ENCODE measurements around the gene PRPH2. TPM values are rescaled to one million over a fixed set of nuclear protein-coding genes. Genes with fewer than 3 reads are reported as not detected.

Gene PRPH2, protein sequence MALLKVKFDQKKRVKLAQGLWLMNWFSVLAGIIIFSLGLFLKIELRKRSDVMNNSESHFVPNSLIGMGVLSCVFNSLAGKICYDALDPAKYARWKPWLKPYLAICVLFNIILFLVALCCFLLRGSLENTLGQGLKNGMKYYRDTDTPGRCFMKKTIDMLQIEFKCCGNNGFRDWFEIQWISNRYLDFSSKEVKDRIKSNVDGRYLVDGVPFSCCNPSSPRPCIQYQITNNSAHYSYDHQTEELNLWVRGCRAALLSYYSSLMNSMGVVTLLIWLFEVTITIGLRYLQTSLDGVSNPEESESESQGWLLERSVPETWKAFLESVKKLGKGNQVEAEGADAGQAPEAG
- total RNA-seq (2014; rRNA removed): 2.1 and 2.6 TPM in 2 replicates
- polyA plus RNA-seq (2012): 3.4 TPM

GRCh38 chr6:42722497-42722896 lies at the start of gene PRPH2:
TSS of gene PRPH2 (minus strand) at chr6:42722597. CDS start at chr6:42722334, 263 bp downstream.
- no peak for DNase-seq (ENCODE audit: low read depth)

GRCh38 chr6:42771741-42772100 lies 49.3 kb upstream of the PRPH2 start:
- DNase-seq (ENCODE audit: low read depth): no peak

GRCh38 chr6:42769836-42770235 lies 47.4 kb upstream of the PRPH2 start:
- no peak for DNase-seq (ENCODE audit: low read depth)

GRCh38 chr6:42769051-42769450 lies 46.7 kb upstream of the PRPH2 start:
- no peak for DNase-seq (ENCODE audit: low read depth)

DNA sequence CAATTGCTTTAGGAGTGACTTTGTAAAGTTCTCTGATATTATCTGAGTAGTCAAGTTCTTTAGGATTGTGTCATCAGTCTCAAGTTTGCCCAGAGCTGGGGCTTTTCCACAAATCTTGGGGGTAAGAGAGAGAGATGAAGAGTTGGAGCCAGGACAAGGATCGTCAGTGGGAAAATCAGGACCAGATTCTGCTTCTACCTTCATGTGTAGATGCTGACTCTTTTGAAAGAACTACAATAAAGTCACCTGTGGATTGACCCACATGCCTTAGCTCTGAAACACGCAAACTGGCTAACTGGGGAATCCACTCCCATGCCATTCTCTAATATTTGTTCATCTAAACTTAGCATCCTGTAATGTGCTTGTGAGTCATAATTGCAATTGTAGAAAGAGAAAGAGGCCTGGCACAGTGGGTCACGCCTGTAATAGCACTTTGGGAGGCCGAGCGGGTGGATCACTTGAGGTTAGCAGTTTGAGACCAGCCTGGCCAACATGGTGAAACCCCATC lies 43.8 kb upstream of the PRPH2 start:
- DNase-seq (ENCODE audit: low read depth): peak; percentile 76

GRCh38 chr6:42764911-42765648 lies 42.7 kb upstream of the PRPH2 start:
- DNase-seq (ENCODE audit: low read depth): no peak

DNA sequence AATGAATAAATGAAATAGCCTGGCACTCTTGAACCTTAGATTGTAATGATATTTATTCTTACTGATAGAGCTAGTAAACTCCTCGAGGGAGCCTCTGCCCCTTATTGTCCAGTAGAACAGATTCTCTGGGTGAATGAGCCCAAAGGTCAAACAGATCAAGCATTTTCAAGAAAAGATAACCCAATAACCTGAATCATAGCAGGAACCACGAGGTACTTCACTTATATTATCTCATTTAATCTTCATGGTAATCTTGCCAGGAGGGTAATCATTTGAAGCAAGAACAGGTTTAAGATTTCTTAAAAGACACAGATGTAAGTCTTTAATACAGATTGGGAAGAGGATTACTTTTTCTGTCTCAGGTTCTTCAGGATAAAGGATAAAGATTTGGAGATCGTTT lies 40.6 kb upstream of the PRPH2 start:
- no peak for DNase-seq (ENCODE audit: low read depth)

DNA sequence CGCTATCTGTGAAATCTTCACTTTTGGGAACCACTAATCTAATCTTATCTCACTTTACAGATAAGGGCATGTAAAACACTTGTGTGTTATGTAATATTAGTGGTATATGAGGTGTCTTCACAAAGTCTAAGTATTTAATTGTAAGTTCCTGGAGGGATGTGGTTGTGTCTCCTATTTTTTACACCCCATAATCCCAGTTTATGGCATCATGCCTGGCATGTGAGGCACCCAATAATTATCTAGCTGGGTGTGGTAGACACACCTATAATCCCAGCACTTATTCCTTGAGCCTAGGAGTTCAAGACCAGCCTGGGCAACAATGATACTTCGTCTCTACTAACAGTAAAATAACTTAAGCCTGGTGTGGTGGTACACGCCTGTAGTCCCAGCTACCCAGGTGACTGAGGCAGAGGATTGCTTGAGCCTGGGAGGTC lies 40.0 kb upstream of the PRPH2 start:
- no peak for DNase-seq (ENCODE audit: low read depth)

- no peak for DNase-seq (ENCODE audit: low read depth)
These were observed 39.1 kb upstream of the PRPH2 start for GRCh38 chr6:42761287-42762067.

- DNase-seq (ENCODE audit: low read depth): no peak
These were observed 36.5 kb upstream of the PRPH2 start for GRCh38 chr6:42758756-42759430.

DNA sequence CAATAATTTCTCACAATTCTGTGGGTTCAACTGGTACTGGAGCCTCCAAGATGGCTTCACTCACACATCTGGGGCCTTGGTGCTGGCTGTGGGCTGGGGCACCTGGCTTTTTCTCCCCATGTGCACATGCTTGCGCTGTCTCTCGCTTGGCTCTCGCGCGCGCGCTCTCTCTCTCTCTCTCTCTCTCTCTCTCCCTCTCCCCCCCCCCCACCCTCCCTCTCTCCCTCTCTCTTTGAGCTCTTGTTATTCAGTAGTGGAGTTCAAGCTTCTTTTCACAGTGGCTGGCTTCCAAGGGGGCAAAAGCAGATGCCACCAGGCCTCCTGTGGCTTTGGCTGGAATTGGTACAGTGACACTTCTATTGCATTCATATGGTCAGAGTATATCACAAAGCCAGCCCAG lies 34.3 kb upstream of the PRPH2 start:
- DNase-seq (ENCODE audit: low read depth): no peak

- no peak for DNase-seq (ENCODE audit: low read depth)
These were observed 32.4 kb upstream of the PRPH2 start for GRCh38 chr6:42754759-42755158.

GRCh38 chr6:42751055-42751454 lies 28.7 kb upstream of the PRPH2 start:
- DNase-seq (ENCODE audit: low read depth): no peak

DNA sequence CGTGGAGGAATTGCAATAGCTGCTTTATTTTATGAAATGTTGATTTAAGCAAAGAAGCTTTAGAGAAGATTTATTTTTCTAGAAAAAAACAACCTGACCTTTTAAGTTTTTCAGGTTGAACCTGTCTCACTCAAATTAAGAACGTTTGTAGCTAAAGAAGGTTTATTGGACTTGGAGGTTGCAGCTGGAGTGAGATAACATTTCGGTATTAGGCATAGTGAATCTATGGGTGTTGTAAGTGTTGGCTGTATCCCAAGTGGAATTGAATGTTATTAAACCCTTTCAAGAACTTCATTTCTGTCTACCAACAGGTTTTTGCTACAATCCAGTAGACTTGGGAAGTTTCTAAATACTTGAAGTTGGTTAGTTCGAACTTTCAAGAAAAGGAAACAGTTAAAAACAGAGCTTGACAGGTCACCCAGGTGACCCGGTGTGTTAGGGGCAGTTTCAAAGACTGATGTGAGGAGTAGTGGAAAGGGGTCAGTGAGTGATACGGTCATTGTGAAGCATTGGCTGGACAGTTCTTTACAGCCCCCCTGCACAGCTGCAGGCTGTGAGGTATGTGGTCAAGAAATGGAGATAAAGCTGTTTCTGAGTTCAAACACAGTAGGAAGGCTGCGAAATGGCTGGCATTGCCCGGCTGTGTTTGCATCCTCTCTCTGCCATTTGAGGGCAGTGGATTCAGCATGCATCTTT lies 26.0 kb upstream of the PRPH2 start:
- DNase-seq (ENCODE audit: low read depth): no peak

DNA sequence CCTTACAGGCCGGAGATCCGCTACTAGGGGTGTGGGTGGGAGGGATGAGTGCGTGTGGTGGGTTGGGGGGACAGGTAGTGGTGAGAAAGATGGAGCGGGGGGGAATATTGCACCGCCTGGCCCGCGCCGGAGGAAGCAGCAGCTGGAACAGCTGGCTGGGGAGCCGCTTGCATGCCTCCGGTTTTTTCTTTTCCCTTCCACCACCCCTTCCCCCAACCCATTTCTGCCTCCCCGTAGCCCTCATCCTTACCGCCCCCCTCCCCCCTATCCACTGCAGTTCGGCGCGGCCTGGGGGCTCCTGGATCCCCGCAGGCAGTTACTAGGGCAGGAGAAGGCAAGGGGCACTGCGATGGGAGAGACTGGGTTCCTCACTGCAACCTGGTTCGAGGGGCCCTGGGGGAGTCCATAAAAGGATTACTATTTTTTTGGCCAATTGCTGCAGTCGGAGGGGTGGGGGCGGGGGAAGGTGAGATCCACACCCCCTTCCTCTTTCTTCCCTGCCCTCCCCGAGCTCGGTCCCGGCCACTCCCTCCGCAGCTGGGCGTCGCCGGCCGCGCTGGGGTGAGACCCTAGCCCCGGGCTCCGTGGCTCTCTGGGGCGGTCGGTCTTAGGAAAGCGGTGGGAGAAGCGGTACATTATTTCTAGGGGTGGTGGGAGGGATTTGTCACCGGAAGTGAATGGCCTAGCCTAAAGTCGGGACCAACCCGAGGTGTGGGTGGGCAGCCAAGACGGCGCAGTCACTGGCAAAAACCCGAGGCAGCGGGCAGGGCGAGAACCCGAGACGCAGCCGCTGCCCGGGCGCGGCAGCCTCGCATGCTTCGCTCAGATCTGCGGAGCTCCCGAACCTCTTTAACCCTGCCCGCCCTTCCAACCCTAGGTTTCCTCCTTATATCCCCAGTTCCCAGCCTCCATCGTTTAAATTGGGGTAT lies 24.3 kb upstream of the PRPH2 start:
- DNase-seq (ENCODE audit: low read depth): peak; percentile 85

DNA sequence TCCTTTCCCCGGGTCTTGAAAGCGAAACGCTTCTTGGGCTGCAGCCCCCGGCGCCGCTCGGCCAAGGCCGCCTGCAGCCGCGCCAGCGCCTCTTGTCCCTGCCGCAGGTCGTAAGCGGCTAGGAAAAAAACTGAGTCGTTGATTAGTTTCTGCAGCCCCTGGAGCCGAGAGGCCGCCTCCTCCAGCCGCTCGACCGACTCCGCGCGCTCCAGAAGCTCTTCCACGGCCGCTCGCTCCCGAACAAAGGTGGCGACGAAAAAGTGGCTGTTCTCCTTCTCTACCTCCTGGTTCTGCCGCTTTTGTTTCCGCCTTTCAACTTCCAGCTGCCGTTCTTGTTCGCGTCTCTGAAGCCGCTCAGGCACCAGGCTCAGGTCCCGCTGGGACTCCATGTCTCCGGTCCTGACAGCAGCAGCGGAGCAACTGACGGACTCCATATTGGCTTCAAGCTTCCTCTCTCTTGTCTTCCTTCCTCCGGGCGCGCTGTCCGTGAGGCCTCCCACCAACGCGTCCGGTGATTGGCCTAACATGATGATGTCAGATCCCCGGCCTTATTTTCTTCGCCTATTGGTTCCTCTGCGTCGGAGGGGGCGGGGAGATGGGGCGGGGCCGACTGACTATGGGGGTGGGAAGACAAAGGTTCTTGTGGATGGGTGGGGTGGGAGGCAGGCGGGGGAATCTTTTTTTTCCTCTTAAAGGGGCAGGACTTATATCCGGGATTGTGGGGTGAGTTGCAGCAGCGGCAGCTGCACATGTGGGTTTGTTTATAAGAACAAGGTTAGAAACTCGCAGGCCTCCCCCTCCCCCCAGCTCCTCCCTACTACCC lies 23.5 kb upstream of the PRPH2 start, which contains the start of gene TBCC:
TBCC (minus strand) TSS at position 464 of the 823 bp plus-strand sequence; CDS start at position 434, 30 bp downstream.
- DNase-seq (ENCODE audit: low read depth): peak; percentile 99

DNA sequence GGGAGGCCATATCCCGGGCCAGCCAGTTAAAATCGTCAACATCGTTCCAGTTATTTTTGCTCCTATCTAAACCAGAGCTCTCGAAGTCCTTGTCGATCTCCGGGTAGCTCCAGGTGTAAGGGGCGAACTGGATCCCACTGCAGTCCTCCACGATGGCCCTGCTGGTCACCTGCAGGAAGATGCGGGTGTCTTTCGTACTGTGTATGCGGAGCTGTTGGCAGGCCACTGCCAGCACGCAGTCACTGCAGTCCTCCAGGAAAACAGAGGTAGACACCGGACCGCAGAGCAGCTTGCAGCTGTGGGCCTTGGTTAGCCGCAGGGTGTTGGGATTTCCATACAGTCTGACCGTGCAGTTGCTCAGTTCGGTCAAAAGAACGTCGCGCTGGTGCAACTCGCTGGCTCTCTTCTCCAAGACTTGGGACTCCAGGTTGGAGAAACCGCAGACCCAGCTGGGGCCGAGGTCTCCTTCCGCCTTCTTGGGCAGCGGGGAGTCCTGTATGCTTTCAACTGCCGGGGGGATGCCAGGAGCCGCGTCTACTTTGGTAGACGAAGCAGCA lies 22.8 kb upstream of the PRPH2 start:
- peak; percentile 81 for DNase-seq (ENCODE audit: low read depth)

DNA sequence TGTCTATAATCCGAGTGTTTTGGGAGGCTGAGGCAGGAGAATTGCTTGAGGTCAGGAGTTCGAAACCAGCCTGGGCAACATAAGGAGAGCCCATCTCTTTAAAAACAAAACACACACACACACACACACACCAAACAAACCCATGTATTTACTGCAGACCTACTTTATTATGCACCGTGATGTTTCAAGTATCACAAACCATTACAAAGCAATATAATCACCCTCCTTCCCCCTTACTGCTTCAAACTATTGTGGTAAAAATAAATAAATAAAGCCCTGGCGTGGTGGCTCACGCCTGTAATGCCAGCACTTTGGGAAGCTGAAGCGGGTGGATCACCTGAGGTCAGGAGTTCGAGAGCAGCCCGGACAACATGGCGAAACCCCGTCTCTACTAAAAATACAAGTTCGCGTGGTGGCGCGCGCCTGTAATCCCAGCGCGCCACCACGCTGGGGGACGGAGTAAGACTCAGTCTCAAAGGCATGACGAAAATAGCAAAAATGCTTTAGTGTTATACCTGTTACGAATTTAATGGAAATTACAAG lies 22.0 kb upstream of the PRPH2 start:
- DNase-seq (ENCODE audit: low read depth): no peak
